ENCODE measurements around the gene SRC.

DNA sequence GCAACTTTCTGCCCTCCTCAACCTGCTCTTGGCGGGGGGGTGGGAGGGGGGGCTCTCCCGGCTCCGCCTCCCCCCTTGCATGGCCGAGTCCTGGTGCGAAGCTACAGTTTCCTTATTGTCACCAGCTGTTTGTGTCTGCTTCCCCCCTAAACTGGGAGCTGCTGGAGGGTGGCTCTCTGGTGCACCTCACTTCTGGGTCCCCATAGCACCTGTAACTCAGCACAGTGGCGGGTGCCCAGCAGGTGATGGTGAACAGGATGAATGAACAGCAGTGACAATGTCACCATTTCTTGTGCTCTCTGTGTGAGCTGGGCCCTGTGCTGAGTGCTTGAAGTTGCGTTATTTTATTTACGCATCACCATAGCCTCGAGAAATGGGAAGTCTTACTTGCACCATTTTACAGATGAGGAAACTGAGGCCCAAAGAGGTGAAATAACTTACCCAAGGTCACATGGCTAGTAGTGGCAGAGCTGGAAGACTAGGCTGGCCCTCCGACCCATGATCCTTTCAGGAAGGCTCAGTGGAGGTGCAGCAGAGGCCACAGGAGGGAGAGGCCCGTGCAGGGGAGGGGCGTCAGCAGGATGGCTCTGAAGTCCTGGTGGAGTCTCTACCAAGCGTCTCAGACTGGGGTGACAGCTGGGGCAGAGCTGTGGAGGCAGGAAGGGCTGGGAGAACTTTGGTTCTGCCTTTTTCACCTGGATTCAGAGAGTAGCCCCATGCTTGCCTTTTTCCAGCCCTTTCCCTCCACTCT, 41.8 kb downstream of the SRC start:
- TF ChIP-seq EZH2phosphoT487 (IDR thresholded peaks at IDR 0.05; ENCODE audit: borderline replicate concordance) (no peak), POLR2AphosphoS5 (IDR thresholded peaks at IDR 0.05; ENCODE audit: low read depth, low read length) (no peak), POLR2A (IDR thresholded peaks at IDR 0.05; ENCODE audit: borderline replicate concordance, extremely low read depth, insufficient read depth, insufficient read length) (no peak), YY1 (IDR thresholded peaks at IDR 0.05; ENCODE audit: extremely low read depth, insufficient replicate concordance, low read depth, low read length) (no peak), SIN3A (IDR thresholded peaks at IDR 0.05; ENCODE audit: low read depth) (no peak), RAD21 (IDR thresholded peaks at IDR 0.05; ENCODE audit: low read depth) (no peak), SP1 (IDR thresholded peaks at IDR 0.05; ENCODE audit: low read depth) (no peak), TCF7L2 (IDR thresholded peaks at IDR 0.05; ENCODE audit: borderline replicate concordance, extremely low read depth, insufficient read depth, insufficient read length) (no peak), EGR1 (IDR thresholded peaks at IDR 0.05; ENCODE audit: low read depth) (no peak)
- TF ChIP-seq, protein P1, sequence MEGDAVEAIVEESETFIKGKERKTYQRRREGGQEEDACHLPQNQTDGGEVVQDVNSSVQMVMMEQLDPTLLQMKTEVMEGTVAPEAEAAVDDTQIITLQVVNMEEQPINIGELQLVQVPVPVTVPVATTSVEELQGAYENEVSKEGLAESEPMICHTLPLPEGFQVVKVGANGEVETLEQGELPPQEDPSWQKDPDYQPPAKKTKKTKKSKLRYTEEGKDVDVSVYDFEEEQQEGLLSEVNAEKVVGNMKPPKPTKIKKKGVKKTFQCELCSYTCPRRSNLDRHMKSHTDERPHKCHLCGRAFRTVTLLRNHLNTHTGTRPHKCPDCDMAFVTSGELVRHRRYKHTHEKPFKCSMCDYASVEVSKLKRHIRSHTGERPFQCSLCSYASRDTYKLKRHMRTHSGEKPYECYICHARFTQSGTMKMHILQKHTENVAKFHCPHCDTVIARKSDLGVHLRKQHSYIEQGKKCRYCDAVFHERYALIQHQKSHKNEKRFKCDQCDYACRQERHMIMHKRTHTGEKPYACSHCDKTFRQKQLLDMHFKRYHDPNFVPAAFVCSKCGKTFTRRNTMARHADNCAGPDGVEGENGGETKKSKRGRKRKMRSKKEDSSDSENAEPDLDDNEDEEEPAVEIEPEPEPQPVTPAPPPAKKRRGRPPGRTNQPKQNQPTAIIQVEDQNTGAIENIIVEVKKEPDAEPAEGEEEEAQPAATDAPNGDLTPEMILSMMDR (IDR thresholded peaks at IDR 0.05 in 2 of 3, conservative IDR thresholded peaks at IDR 0.05 in 1 of 3; ENCODE audit: borderline replicate concordance in 1 of 3, insufficient read depth in 1 of 3, low read depth in 2 of 3, low read length in 2 of 3) = no peak
- TF ChIP-seq, protein P2, sequence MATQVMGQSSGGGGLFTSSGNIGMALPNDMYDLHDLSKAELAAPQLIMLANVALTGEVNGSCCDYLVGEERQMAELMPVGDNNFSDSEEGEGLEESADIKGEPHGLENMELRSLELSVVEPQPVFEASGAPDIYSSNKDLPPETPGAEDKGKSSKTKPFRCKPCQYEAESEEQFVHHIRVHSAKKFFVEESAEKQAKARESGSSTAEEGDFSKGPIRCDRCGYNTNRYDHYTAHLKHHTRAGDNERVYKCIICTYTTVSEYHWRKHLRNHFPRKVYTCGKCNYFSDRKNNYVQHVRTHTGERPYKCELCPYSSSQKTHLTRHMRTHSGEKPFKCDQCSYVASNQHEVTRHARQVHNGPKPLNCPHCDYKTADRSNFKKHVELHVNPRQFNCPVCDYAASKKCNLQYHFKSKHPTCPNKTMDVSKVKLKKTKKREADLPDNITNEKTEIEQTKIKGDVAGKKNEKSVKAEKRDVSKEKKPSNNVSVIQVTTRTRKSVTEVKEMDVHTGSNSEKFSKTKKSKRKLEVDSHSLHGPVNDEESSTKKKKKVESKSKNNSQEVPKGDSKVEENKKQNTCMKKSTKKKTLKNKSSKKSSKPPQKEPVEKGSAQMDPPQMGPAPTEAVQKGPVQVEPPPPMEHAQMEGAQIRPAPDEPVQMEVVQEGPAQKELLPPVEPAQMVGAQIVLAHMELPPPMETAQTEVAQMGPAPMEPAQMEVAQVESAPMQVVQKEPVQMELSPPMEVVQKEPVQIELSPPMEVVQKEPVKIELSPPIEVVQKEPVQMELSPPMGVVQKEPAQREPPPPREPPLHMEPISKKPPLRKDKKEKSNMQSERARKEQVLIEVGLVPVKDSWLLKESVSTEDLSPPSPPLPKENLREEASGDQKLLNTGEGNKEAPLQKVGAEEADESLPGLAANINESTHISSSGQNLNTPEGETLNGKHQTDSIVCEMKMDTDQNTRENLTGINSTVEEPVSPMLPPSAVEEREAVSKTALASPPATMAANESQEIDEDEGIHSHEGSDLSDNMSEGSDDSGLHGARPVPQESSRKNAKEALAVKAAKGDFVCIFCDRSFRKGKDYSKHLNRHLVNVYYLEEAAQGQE (IDR thresholded peaks at IDR 0.05; ENCODE audit: low read depth) = no peak

Measured in HCT116 (cell line).